GM15510 (cell line): ENCODE data around the gene CRY2.

ENCODE experiments used
- POLR2A ChIP-seq: IDR thresholded peaks from 3 replicates; pipeline ENCODE4 v1.6.1; 2011; ENCODE audit warnings: borderline replicate concordance; ENCODE audit not compliant: insufficient read length; ENCODE audit errors: extremely low read depth

Gene CRY2

GRCh38 chr11:45907911-45908370 lies 60.7 kb downstream of the CRY2 start:
- no peak for TF ChIP-seq POLR2A

- TF ChIP-seq POLR2A, result no peak
Observed at GRCh38 chr11:45909594-45910475, 62.6 kb downstream of the CRY2 start.

GRCh38 chr11:45910623-45911022 lies 63.3 kb downstream of the CRY2 start:
- no peak for TF ChIP-seq POLR2A

GRCh38 chr11:45913514-45913913 lies 66.2 kb downstream of the CRY2 start:
- TF ChIP-seq POLR2A, result no peak

GRCh38 chr11:45913942-45914635 lies 66.8 kb downstream of the CRY2 start:
- TF ChIP-seq POLR2A, result no peak

- no peak for TF ChIP-seq POLR2A
Observed at GRCh38 chr11:45915446-45915845, 68.2 kb downstream of the CRY2 start.

GRCh38 chr11:45917286-45917622 lies 70.0 kb downstream of the CRY2 start:
- TF ChIP-seq POLR2A, result no peak

GRCh38 chr11:45917623-45918330 lies 70.5 kb downstream of the CRY2 start, which contains the start of gene PEX16:
Gene PEX16 (minus strand): TSS chr11:45917877. CDS start chr11:45917811, 66 bp downstream.
- TF ChIP-seq POLR2A, result peak; percentile 88

GRCh38 chr11:45918331-45918941 lies 71.2 kb downstream of the CRY2 start:
- TF ChIP-seq POLR2A, result peak; percentile 61

- no peak for TF ChIP-seq POLR2A
Observed at GRCh38 chr11:45918962-45919675, 71.8 kb downstream of the CRY2 start.

- TF ChIP-seq POLR2A, result no peak
Observed at GRCh38 chr11:45919806-45920530, 72.7 kb downstream of the CRY2 start.

- no peak for TF ChIP-seq POLR2A
Observed at GRCh38 chr11:45920531-45921477, 73.5 kb downstream of the CRY2 start.
